GM21723 (cell line): Measurements from ENCODE around the gene LYPD5.
"Not testable (repeated sequence)": the region's sequence is repeated elsewhere in the genome, so short reads cannot be mapped to it uniquely, and the experiment has no call there.

ENCODE experiments used
- ATAC-seq: cut with Tn5 transposase; IDR thresholded peaks from one replicate; pipeline ENCODE4 v1.9.1; 2021; ENCODE audit warnings: mild to moderate bottlenecking, moderate library complexity; ENCODE audit not compliant: unreplicated experiment

The LYPD5 gene

DNA sequence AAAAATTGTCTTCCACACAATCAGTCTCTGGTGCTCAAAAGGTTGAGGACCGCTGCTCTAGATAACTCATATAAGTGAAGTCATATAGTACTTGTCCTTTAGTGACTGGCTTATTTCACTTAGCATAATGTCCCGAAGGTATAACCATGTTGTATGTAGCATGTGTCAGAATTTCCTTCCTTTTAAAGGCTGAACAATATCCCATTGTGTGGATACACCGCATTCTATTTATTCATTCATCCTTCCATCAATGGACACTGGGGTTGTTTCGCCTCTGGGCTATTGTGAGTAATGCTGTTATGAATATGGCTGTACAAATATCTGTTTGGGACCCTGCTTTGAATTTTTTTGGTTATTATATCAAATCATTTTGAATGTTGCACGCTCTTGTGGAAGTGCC is 4.6 kb upstream of the LYPD5 start:
- ATAC-seq, result no peak

DNA sequence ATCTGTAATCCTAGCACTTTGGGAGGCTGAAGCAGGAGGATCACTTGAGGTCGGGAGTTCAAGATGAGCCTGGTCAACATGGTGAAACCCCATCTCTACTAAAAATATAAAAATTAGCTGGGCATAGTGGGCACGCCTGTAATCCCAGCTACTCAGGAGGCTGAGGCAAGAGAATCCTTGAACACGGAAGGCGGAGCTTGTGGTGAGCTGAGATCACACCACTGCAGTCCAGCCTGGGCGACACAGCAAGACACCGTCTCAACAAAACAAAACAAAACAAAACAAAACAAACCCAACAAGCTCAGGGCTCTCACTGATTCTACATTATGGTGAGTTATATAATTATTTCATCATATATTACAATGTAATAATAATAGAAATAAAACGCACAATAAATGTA is 4.2 kb upstream of the LYPD5 start:
- not testable (repeated sequence) for ATAC-seq

DNA sequence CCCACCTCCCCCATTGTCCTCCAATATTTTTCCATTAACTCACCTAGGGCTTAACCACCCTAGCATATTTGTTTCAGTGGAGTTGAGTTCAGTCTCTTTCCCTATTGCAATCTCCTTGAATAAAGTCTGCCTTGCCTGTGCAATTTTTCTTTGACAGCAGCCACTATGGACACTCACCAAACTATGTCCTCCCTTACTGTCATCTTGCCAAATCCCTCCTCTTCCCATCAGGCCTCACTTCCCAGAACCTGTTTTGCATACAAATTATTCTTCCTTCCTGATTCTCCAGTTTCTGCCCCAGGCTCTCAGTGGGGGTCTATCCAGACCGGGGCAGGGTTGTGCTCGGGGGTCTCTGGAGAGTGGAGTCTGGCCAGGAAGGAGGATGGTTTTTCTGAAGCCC is 2.2 kb upstream of the LYPD5 start:
- no peak for ATAC-seq

DNA sequence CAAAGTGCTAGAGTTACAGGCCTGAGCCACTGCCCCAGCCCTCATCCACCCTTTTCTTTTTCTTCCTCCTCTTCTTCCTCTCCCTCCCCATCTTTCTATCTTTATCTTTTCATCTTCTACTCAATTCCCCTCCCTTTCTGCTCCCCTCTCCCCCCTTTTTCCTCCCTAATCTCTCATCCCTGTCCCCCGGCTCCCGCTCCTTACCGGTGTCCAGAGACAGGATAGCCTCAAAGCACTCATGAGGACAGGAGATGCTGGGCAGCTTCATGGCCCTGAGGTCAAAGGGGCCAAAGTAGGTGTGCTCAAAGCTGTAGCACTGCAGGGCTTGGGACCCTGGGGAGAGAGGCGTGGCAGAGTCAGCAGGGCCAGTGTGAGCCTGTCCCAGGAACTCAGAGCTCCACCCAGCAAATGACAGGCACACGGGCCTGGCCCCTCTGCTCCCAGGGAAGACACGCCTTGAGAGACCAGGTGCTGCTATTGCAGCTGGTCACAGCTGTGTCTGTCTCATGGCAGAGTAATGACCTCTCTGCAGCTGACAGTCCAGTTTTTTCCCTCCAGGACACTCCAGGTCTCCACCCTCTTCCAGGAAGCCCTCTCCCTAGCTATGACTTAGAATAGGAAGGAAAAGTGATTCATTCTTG is 2.6 kb downstream of the LYPD5 start:
- no peak for ATAC-seq

DNA sequence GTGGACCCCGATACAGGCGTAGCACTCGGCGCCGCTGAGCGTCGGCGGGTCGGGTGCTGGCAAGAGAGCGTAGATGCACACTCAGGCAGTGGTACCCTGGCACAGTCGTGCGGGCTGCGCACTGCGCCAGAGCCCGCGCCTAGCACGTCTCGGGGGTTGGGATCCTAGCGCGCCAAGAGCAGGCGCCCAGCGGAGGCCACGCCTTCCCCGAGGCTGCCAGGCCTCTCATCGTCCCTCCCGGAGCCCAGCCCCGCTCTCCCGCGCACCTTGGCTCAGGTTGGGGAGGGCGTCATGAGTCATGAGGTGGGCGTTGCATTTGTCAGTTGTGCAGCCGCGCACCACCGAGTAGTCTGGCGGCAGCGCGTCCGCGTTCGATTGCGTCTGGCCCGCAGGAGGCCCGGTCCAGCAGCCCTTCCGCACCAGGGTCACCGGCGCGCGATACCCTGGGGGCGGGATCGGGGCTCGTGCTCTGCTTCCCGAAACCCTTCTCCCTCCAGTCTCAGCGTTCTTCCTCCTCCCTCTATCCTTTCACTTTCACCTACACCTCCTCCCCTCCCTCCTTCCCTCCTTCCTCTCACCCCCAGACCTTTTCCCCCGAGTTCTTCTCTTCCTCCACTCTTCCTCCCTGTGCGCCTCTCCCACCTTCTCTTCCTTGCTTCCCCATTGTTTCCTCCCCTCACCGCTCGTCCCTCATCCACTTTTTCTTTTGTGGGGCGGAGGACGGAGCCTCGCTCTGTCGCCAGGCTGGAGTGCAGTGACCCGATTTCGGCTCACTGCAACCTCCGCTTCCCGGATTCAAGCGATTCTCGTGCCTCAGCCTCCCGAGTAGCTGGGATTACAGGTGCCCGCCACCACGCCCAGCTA is 3.5 kb downstream of the LYPD5 start:
- no peak for ATAC-seq

DNA sequence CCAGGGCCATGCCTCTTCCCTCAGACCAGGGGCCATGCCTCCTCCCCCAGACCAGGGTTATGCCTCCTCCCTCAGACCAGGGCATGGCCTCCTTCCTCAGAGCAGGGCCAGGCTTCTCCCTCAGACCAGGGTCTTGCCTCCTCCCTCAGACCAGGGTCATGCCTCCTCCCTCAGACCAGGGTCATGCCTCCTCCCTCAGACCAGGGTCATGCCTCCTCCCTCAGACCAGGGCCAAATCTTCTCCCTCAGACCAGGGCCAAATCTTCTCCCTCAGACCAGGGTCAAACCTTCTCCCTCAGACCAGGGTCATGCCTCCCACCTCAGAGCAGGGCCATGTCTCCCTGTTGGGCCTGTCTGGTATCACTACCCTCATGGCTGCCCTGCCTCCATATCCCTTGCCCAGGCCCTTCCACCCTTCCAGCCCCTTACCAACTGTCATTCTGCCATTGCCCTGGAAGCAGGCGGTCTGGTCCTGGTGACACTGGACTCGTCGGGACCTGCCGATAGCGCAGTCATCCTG is 4.2 kb downstream of the LYPD5 start:
- no peak for ATAC-seq

DNA sequence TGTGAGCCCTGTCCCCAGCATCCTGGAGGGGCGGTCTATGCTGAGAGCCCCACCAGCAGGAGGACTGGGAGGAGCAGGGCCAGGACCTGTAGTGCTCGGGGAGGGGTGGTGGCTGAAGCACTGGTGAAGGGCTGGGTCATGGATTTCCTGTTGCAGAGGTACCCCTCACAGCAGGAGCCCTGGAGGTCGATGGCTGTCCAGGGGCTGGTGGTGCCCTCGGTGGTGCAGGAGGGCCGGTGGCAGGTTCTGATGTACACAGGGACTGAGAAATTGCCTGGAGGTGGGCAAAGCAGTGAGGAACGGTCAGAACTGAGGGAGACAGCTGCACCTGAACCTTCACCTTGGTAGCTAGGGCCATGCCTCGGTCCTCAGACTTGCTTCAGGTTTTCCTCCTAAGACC is 4.7 kb downstream of the LYPD5 start:
- ATAC-seq, result no peak

DNA sequence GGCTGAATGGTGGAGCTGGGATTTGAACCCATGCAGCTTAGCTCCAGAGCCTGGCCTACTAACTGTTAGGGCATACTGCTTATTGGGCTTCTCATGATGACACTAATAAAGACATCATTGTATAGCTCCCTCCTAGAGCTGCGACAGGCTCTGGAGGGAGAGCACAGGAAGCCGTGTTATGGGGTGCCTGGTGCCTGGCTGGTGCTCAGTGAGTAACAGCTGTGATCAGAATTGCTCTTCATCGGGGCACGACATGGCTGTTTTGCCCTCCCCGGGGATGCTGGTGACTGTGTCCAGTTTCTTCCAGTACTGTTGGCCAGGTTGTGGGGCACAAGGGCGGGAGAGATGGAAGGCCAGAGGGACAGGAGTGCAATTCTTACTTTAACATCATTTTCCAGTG is 5.1 kb downstream of the LYPD5 start:
- no peak for ATAC-seq

DNA sequence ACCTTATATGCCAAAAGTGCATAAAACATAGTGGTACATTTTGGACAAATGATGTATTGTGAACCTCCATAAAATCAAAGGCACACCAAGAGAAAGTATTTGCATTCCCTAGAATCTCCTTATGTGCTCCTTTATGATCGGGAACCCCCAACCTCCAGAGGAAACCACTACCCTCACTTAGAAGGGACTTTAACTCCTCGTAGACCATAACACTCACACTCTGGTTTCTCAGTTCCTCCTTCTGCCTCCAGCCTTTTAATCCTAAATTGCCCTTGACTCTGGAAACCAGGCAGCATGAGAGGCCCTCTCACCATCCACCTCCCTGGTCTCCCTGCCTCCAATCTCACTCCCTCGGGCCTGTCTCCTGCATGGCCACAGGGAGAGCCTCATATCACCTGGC is 11.7 kb downstream of the LYPD5 start:
- no peak for ATAC-seq

DNA sequence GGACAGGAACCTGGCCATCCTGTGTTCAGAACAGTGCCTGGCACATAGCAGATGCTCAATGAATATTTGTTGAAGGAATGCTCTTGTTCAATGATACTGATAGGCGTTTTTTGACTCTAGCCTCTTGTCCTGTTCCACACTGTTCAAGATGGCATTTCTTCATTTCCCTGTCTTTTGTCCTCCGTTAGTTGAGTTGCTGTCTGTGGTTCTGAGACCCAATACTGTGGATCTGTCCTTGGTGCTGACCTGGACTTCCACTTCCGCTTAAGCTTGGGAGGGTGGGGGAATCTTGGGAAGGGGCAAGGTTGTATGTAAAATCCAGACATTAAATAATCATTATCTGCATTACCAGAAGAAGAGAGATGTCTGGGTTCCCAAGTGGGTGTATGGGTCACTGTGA is 13.2 kb downstream of the LYPD5 start:
- no peak for ATAC-seq

DNA sequence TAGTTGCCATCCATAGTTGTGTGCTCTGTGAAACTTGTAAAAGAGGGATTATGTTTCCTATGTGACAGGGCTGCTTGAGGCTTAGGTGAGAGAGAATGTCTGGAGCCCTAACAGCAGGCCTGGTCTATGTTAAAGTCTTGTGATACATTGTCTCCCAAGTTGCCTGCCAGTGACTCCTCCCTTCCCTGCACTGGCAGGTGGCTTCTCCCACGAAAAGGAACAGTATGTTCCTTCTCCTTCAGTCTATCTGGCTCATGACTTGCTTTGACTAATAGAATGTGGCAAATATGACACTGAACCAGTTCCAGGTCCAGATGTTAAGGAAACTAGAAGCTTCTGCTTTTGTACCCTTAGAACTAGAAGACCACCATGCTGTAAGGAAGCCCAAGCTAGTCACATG is 15.6 kb downstream of the LYPD5 start:
- ATAC-seq, result no peak

DNA sequence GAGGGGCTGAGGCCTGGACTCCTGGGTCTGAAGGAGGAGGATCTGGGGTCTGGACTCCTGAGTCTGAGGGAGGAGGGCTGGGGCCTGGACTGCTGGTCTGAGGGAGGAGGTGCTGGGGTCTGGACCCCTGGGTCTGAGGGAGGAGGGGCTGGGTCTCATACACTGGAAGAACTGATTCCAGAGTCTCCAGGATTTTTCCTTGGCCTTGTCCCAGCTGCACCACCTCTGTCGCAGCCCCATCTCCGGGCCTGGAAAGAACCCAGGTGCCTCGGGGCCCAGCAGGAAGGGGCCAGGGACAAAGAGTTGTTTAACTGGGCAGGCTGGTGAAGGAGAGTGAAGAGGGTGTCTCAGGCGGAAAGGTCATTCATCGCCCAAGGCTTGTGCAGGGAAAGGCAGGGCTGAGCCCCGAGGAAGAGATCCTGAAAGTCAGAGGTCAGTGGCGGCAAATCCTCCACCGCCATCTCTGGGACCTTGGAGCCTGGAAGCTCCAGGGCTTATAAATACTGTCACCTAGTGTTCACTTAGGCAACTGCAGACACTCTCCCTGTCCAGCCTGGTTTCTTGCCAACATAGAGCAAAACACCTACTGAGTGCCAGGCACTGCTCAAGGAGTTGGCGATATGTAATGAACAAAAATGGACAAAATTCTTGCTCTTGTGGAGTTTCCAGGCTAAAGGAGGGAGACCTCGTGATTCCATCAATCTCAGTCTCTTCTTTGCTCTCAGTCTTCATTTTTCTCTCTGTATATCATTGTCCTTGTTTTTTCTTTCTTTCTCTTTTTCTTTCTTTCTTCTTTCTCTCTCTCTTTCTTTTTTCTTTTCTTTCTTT is 17.1 kb downstream of the LYPD5 start:
- ATAC-seq, result no peak

DNA sequence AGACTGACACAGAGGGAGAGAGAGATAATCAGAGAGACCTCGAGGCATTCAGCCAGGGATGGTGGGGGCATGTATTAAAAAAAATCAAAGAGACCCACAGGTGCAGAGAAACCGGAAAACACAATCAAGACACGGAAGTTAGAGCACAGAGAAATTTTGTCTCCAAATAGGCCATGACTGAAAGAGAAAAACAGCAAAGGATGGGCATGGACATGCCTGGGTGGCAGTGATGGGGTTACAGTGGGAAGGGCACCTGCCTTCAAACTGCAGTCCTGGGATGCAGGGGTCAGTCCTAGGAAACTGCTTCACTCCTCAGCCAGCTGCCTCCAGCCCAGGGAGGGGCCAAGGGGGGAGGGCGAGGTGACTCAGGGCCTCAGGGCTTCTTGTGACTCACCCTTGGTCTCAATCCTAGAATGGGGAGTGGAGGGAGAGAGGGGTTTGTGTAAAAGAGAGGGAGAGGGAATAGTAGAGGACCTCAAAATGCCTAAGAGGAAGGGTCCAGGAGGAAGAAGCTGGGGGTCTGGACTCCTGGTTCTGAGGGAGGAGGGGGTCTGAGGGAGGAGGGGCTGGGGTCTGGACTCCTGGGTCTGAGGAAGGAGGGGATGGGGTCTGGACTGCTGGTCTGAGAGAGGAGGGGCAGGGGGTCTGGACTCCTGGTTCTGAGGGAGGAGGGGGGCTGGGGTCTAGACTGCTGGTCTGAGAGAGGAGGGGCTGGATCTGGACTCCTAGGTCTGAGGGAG is 17.8 kb downstream of the LYPD5 start:
- no peak for ATAC-seq

DNA sequence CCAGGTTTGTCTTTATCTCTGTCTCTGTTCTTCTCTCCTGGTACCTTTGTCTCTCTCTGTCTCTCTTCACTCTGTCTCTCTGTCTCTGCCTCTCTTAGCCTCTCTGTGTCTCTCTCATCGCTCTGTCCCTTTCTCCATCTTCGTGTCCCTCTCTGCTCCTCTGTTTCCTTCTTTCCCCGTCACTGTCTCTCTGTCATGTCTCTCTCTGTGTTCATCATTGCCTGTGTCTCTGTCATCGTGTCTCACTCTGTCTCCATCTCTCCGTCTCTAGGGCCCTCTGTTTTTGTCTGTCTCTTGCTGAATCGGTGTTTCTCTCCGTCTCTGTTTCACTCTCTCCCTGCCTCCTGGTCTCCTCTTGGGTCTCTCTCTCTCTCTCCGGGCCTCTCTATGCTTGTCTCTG is 18.6 kb downstream of the LYPD5 start:
- no peak for ATAC-seq

DNA sequence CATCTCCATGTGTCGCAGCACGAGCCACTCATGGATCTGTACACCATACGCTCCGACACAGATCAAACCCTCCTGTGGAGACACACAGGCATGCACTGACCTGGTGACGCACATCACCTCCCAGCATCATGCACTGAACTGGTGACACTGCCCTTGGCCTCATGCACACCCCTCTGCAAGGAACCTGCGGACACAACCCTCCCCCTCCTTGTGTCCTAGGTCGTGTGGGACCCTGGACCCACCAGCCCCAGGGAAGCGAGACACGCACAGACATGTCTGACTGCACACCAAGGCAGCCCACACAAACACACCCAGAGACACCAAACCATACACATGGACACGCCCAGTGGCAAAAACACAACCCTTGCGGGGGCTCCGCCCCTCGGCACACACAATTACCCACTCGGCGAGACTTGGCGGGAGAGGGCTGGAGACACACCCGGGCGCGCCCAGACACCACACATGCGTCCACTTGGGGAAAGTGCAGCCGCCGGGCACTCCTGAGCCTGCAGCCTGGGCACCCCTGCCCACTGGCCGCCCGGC is 19.5 kb downstream of the LYPD5 start:
- no peak for ATAC-seq

DNA sequence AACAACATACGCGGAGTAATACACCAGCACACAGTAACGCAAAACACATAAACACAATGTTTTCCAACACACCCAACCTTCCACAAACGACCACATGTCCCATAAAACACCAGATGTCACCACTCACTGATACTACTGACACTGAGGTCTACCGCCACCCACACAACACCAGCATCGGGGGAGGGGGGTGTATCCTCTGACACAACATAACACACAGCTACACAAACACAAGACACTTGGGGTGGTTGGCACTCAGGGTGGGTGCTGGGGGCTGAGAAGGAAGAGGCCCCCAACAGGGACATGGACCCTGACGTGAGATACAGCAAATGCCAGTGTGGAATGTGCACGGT is 20.0 kb downstream of the LYPD5 start:
- ATAC-seq, result no peak

DNA sequence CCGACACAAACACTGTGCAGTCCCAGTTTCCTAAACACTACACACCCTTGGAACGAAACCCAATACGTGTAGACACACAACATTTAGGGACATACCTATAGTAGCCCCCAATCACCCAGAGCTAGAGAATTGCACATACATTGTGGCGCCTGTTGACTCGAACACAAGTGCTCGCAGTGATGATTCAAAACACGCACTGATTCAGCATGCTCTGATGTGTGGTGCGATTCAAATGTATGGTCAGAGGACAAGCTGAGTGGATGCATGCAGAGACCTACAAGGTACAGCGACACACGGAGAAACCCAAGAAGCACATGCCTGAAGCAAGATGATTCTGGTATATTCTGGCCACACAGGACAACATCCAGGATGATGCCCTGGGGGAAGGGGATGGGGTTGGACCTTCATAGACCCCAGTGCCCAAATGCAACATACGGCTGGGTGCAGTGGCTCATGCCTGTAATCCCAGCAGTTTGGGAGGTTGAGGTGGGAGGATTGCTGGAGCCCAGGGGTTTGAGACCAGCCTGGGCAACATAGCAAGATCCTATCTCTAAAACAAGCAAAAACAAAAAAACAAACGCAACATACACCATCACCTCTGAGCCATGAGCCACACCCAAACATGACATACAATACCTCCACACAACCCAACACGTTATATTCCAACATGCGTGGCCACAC is 20.5 kb downstream of the LYPD5 start:
- no peak for ATAC-seq

DNA sequence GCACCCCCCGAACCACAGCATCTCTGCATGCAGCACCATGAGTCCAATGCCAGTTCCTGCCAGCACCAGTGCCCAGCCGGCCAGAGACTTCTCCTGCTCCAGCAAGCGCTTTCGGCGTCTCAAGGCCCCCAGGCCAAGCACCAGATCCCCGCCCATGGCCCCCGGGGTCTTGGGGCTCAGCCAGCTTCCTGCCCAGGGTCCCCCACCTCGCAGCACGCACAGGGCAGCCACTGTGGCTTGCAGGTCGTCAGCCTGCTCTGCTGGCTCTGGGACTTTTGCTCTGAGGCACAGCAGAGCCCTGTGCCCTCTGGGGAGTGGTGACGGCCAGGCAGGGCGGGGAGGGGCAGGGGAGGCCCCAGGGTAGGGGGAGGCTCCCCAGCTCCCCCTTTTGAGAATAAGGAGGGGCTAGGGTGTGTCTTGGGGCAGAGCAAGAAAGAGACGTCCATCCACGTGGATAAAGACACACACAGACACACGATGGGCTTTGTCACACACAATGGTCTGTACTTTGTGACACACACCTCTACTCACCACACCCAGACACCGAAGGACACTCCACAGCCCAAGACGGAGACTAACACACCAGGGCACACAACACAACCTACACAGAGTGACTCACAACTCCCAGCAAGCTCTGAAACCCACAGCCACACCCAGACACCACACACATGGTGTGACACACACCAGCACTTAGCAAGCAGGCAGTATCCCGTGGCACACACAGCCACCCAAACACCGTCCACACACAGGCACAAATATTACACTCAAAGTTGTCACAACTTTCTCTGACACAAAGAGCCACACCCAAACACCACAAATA is 21.3 kb downstream of the LYPD5 start, which contains the start of gene KCNN4:
Gene KCNN4 (minus strand): TSS at position 268 of the 820 bp plus-strand sequence. CDS start 112 bp downstream, at position 156.
- ATAC-seq, result no peak

DNA sequence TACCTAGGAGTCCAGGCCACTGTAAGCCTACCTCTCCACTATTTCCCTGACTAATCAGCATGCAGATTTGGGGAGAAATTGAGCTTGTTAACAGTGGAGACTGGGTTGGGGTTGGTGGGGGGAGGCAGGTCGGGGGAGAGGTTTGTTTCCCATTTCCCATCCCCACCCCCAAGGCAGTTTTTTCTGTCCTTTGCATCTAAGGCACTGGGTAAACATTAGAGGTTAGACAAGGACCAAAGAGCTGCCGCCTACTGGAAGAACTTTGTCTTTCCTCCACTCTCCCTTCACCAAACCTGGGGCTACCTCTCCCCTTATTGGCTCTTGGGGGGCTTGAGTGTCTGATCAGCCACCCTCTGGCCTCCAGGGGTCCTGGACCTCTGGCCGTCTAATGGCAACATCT is 22.4 kb downstream of the LYPD5 start:
- ATAC-seq, result no peak
